ENCODE results near the gene SSNA1.

GRCh38 chr9:137212520-137212919, 24.0 kb downstream of the SSNA1 start:
- TF ChIP-seq CTCF (IDR thresholded peaks at IDR 0.05) (no peak), POLR2A (IDR thresholded peaks at IDR 0.05) (no peak)

All from esophagus squamous epithelium (tissue), 4 donors.